ENCODE results near the gene C4A. TPM values are rescaled to one million over a fixed set of nuclear protein-coding genes. Genes with fewer than 3 reads are reported as not detected.

The C4A gene
- total and polyA plus RNA-seq, 2 of the 13 experiments (the other 11 are each of a cell fraction or from before 2014, with no cell fraction given): 165 to 478 TPM

DNA sequence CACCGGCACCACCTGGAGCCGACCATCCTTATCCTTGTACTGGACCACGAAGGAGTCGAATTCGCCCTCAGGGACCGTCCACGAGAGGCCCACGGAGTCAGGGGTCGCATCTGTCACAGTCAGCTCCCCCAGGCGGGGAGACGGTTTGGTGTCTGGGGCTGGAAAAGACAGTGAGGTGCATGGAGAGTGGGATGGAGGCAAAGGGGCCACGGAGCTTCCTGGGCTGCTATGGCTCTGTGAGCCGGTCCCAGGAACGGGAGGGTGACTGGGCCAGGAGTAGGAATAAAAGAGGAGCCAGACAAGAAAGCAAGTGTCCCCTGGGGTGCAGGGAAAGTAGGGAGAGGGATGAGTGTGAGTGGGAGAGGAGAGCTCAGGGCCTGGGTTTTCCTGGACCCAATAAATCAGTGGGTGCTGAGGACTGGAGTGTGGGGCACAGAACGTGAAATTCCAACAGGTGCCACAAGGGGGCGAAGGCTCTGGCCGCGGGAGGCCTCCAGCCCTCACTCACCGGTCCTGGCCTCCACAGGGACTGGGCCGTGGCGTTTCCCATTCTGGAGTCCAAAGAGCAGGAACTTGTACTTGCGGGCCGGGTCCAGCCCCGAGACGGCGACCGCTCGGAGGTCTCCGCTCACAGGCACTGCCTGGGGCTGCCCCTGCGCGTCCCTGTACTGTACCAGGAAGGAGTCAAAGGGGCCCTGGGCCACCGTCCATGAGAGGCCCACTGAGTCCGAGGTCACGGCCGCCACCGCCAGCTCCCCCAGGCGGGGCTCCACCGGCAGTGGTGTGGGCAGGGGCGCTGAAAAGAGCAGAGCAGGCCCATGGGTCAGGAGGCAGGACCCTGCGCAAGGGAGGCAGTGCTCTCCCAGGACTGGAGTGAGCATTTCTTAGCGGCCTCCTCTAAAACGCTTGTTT, 66.3 kb downstream of the C4A start (continued):
- no peak for TF ChIP-seq NR1H2 (CRISPR knock-in tag; IDR thresholded peaks at IDR 0.05; ENCODE audit: borderline replicate concordance, low read depth)
- TF ChIP-seq BCL3 (CRISPR knock-in tag; IDR thresholded peaks at IDR 0.05): peak; percentile 85
- TF ChIP-seq, protein P1, sequence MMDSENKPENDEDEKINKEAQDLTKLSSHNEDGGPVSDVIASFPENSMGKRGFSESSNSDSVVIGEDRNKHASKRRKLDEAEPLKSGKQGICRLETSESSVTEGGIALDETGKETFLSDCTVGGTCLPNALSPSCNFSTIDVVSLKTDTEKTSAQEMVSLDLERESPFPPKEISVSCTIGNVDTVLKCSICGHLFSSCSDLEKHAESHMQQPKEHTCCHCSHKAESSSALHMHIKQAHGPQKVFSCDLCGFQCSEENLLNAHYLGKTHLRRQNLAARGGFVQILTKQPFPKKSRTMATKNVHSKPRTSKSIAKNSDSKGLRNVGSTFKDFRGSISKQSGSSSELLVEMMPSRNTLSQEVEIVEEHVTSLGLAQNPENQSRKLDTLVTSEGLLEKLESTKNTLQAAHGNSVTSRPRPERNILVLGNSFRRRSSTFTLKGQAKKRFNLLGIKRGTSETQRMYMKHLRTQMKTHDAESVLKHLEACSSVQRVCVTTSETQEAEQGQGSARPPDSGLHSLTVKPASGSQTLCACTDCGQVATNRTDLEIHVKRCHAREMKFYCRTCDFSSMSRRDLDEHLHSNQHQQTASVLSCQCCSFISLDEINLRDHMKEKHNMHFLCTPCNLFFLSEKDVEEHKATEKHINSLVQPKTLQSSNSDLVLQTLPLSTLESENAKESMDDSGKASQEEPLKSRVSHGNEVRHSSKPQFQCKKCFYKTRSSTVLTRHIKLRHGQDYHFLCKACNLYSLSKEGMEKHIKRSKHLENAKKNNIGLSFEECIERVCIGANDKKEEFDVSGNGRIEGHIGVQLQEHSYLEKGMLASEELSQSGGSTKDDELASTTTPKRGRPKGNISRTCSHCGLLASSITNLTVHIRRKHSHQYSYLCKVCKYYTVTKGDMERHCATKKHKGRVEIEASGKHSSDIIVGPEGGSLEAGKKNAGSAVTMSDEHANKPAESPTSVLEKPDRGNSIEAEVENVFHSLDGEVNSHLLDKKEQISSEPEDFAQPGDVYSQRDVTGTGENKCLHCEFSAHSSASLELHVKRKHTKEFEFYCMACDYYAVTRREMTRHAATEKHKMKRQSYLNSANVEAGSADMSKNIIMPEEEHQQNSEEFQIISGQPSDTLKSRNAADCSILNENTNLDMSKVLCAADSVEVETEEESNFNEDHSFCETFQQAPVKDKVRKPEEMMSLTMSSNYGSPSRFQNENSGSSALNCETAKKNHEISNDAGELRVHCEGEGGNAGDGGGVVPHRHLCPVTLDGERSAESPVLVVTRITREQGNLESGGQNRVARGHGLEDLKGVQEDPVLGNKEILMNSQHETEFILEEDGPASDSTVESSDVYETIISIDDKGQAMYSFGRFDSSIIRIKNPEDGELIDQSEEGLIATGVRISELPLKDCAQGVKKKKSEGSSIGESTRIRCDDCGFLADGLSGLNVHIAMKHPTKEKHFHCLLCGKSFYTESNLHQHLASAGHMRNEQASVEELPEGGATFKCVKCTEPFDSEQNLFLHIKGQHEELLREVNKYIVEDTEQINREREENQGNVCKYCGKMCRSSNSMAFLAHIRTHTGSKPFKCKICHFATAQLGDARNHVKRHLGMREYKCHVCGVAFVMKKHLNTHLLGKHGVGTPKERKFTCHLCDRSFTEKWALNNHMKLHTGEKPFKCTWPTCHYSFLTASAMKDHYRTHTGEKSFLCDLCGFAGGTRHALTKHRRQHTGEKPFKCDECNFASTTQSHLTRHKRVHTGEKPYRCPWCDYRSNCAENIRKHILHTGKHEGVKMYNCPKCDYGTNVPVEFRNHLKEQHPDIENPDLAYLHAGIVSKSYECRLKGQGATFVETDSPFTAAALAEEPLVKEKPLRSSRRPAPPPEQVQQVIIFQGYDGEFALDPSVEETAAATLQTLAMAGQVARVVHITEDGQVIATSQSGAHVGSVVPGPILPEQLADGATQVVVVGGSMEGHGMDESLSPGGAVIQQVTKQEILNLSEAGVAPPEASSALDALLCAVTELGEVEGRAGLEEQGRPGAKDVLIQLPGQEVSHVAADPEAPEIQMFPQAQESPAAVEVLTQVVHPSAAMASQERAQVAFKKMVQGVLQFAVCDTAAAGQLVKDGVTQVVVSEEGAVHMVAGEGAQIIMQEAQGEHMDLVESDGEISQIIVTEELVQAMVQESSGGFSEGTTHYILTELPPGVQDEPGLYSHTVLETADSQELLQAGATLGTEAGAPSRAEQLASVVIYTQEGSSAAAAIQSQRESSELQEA (CRISPR knock-in tag; IDR thresholded peaks at IDR 0.05; ENCODE audit: not compliant biosample characterization): peak; percentile 53
- peak; percentile 75; the same call in 1 of the 2 replicates for TF ChIP-seq MYPOP (CRISPR knock-in tag; IDR thresholded peaks at IDR 0.05)
- TF ChIP-seq, protein P2, sequence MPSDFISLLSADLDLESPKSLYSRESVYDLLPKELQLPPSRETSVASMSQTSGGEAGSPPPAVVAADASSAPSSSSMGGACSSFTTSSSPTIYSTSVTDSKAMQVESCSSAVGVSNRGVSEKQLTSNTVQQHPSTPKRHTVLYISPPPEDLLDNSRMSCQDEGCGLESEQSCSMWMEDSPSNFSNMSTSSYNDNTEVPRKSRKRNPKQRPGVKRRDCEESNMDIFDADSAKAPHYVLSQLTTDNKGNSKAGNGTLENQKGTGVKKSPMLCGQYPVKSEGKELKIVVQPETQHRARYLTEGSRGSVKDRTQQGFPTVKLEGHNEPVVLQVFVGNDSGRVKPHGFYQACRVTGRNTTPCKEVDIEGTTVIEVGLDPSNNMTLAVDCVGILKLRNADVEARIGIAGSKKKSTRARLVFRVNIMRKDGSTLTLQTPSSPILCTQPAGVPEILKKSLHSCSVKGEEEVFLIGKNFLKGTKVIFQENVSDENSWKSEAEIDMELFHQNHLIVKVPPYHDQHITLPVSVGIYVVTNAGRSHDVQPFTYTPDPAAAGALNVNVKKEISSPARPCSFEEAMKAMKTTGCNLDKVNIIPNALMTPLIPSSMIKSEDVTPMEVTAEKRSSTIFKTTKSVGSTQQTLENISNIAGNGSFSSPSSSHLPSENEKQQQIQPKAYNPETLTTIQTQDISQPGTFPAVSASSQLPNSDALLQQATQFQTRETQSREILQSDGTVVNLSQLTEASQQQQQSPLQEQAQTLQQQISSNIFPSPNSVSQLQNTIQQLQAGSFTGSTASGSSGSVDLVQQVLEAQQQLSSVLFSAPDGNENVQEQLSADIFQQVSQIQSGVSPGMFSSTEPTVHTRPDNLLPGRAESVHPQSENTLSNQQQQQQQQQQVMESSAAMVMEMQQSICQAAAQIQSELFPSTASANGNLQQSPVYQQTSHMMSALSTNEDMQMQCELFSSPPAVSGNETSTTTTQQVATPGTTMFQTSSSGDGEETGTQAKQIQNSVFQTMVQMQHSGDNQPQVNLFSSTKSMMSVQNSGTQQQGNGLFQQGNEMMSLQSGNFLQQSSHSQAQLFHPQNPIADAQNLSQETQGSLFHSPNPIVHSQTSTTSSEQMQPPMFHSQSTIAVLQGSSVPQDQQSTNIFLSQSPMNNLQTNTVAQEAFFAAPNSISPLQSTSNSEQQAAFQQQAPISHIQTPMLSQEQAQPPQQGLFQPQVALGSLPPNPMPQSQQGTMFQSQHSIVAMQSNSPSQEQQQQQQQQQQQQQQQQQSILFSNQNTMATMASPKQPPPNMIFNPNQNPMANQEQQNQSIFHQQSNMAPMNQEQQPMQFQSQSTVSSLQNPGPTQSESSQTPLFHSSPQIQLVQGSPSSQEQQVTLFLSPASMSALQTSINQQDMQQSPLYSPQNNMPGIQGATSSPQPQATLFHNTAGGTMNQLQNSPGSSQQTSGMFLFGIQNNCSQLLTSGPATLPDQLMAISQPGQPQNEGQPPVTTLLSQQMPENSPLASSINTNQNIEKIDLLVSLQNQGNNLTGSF (CRISPR knock-in tag; IDR thresholded peaks at IDR 0.05): peak; percentile 70; the same call in 1 of the 2 replicates
- TF ChIP-seq, protein P3, sequence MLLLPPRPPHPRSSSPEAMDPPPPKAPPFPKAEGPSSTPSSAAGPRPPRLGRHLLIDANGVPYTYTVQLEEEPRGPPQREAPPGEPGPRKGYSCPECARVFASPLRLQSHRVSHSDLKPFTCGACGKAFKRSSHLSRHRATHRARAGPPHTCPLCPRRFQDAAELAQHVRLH (CRISPR knock-in tag; IDR thresholded peaks at IDR 0.05; ENCODE audit: borderline replicate concordance, low read depth): peak; percentile 43; the same call in 1 of the 2 replicates
- TF ChIP-seq GLI4 (CRISPR knock-in tag; IDR thresholded peaks at IDR 0.05; ENCODE audit: borderline replicate concordance): peak; percentile 56; the same call in 1 of the 2 replicates
- TF ChIP-seq PCBP1 (IDR thresholded peaks at IDR 0.05; ENCODE audit: borderline replicate concordance, low read depth, low read length): 0 out of 2 replicates have a peak, but pooled peaks have one; percentile 72
- no peak; the same call in 1 of the 2 replicates for TF ChIP-seq ZBTB20 (CRISPR knock-in tag; IDR thresholded peaks at IDR 0.05; ENCODE audit: borderline replicate concordance, low read depth)

All from HepG2 (cell line).